ENCODE data around the gene ELAVL3. TPM values are rescaled to one million over a fixed set of nuclear protein-coding genes. Genes with fewer than 3 reads are reported as not detected.

Gene ELAVL3
- total and polyA plus RNA-seq, 2 of the 8 experiments (the other 6 are each of a cell fraction or from before 2014, with no cell fraction given): 0.80 to 1.0 TPM

DNA sequence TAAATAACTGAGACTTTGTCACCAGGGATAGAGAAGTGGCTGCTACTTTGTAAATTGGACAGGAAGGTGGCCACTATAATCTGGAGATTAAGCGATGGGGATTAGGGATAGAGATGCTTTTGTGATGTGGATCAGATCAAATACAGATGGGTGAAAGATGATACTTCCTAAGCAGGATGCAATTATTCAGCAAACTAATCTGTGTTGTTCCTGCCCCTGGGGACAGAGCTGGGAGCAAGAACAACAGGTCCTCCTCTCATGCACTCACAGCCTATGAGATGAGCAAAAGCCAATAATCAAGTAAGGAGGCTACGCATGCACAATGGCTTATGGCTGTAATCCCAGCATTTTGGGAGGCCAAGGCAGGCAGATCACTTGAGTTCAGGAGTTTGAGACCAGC is 66.3 kb downstream of the ELAVL3 start:
- H3K79me2 ChIP-seq (ENCODE audit: control insufficient read depth in 1 of 2, insufficient read depth in 2 of 2, low read length in 2 of 2): no peaks in the 10 kb centered on the region
- DNase-seq (ENCODE audit: low read depth in 1 of 2, low spot score in 2 of 2) (no peak), FAIRE-seq (no peak)
- H2BK20ac ChIP-seq (ENCODE audit: low read length): no peak overlapping the region
- no peaks in the 10 kb centered on the region for H3K9me3 ChIP-seq (ENCODE audit: insufficient read depth in 2 of 2, low read depth in 1 of 2, low read length in 1 of 2)
- no peak overlapping the region for H3K14ac ChIP-seq (ENCODE audit: insufficient read length)
- TF ChIP-seq BACH1 (IDR thresholded peaks at IDR 0.05; ENCODE audit: low read length) (no peak), RNF2 (IDR thresholded peaks at IDR 0.05; ENCODE audit: borderline replicate concordance, low read depth, low read length, missing control alignments, poor library complexity, severe bottlenecking) (no peak), EGR1 (IDR thresholded peaks at IDR 0.05; ENCODE audit: borderline replicate concordance, low read depth, low read length) (no peak), CREB1 (IDR thresholded peaks at IDR 0.05) (no peak), KDM1A (IDR thresholded peaks at IDR 0.05; ENCODE audit: borderline replicate concordance, low read length) (no peak), CBX5 (IDR thresholded peaks at IDR 0.05; ENCODE audit: low read depth, low read length) (no peak), CEBPB (IDR thresholded peaks at IDR 0.05; ENCODE audit: low read depth, low read length) (no peak), SP1 (IDR thresholded peaks at IDR 0.05; ENCODE audit: low read depth, low read length) (no peak), RBBP5 (IDR thresholded peaks at IDR 0.05; ENCODE audit: borderline replicate concordance, low read depth, low read length) (no peak), ZNF274 (IDR thresholded peaks at IDR 0.05; ENCODE audit: borderline replicate concordance, extremely low read depth, low read length) (no peak)
- TF ChIP-seq, protein P1, sequence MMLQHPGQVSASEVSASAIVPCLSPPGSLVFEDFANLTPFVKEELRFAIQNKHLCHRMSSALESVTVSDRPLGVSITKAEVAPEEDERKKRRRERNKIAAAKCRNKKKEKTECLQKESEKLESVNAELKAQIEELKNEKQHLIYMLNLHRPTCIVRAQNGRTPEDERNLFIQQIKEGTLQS (IDR thresholded peaks at IDR 0.05; ENCODE audit: insufficient read depth, low read depth, low read length): no peak
- CTCF ChIA-PET (ENCODE audit: partially characterized antibody): interaction anchor here (13.7 kb wide), 1 partner anchor 33 kb away, joined by 197 read pairs; the partner anchor contains the start of genes EPOR and SWSAP1
- H2BK15ac ChIP-seq (ENCODE audit: low read length): no peak overlapping the region
- no peak overlapping the region for H4K5ac ChIP-seq (ENCODE audit: insufficient read length, low read depth, low read length)
- H3K23me2 ChIP-seq (ENCODE audit: low read depth, low read length): peaks cover 14% of the 10 kb centered on the region; the same call in 1 of the 2 replicates
- POLR2A ChIA-PET (ENCODE audit: partially characterized antibody): no interaction called here
- H3K4me1 ChIP-seq (replicated peaks in 1 of 4; ENCODE audit: control insufficient read depth in 3 of 4, insufficient read depth in 4 of 4, low read length in 3 of 4): peaks cover 0 to 6% (median 0%) of the 10 kb centered on the region in 4 experiments; a peak in 1 of 7 replicates
- H3K4me3 ChIP-seq (ENCODE audit: extremely low read depth in 1 of 4, insufficient read depth in 2 of 4, low read depth in 3 of 4, low read length in 4 of 4): no peak overlapping the region
- H2BK12ac ChIP-seq (ENCODE audit: low read depth, low read length): no peak overlapping the region
- no peak overlapping the region for H3K56ac ChIP-seq (replicated peaks; ENCODE audit: insufficient read length, low read depth, low read length)
- no peak overlapping the region for H3K4me2 ChIP-seq (ENCODE audit: insufficient read depth in 1 of 2, low read depth in 2 of 2, low read length in 2 of 2)
- peaks cover 0 to 2% of the 10 kb centered on the region in 2 experiments for H4K20me1 ChIP-seq (replicated peaks in 1 of 2; ENCODE audit: control insufficient read depth in 1 of 2, insufficient read depth in 2 of 2, low read length in 2 of 2)
- H3K27me3 ChIP-seq (replicated peaks in 1 of 4; ENCODE audit: control insufficient read depth in 3 of 4, extremely low read depth in 1 of 4, insufficient read depth in 3 of 4, low read length in 3 of 4): no peaks in the 10 kb centered on the region; a peak in 1 of 7 replicates
- H3K36me3 ChIP-seq (ENCODE audit: control insufficient read depth in 2 of 4, insufficient read depth in 4 of 4, low read length in 3 of 4): peaks cover 0 to 3% (median 1%) of the 10 kb centered on the region in 4 experiments; a peak in 3 of 8 replicates
- no peak overlapping the region for H3K23ac ChIP-seq (ENCODE audit: insufficient read length)
- no peak overlapping the region for H3K27ac ChIP-seq (ENCODE audit: low read depth, low read length)
- no peak overlapping the region for H3K18ac ChIP-seq (ENCODE audit: extremely low read depth, low read length)
- 100% methylated on average over 2 of the region's 2 CpGs; no CpG with 5 or more reads in 1 of the 2 experiments for WGBS, 2 experiments (ENCODE audit: extremely low coverage in 1 of 2, insufficient coverage in 1 of 2, insufficient read length in 1 of 2, insufficient replicate concordance in 2 of 2, low coverage in 1 of 2, low lambda C conversion rate in 2 of 2, missing lambda C conversion rate in 1 of 2)
- H4K91ac ChIP-seq (replicated peaks; ENCODE audit: insufficient read length, low read length): no peak overlapping the region
- no peak overlapping the region for H4K8ac ChIP-seq (ENCODE audit: extremely low read depth, insufficient read depth, low read length)
- H2AK5ac ChIP-seq (ENCODE audit: low read depth, low read length): no peak overlapping the region
- H3K4ac ChIP-seq (replicated peaks; ENCODE audit: insufficient read length, low read depth, low read length): no peak overlapping the region
- no peak overlapping the region for H2BK120ac ChIP-seq (replicated peaks; ENCODE audit: low read depth, low read length)
- no peak overlapping the region for H3K9ac ChIP-seq (replicated peaks in 1 of 4; ENCODE audit: extremely low read depth in 1 of 4, low read depth in 3 of 4, low read length in 3 of 4)
- H3K79me1 ChIP-seq (ENCODE audit: low read depth, low read length): peaks cover 2% of the 10 kb centered on the region; the same call in 1 of the 2 replicates
- H2BK5ac ChIP-seq (ENCODE audit: low read depth, low read length): no peak overlapping the region
- no peak overlapping the region for H2AFZ ChIP-seq (ENCODE audit: low read length)
